ENCODE data around the gene NRG3.

The NRG3 gene

DNA sequence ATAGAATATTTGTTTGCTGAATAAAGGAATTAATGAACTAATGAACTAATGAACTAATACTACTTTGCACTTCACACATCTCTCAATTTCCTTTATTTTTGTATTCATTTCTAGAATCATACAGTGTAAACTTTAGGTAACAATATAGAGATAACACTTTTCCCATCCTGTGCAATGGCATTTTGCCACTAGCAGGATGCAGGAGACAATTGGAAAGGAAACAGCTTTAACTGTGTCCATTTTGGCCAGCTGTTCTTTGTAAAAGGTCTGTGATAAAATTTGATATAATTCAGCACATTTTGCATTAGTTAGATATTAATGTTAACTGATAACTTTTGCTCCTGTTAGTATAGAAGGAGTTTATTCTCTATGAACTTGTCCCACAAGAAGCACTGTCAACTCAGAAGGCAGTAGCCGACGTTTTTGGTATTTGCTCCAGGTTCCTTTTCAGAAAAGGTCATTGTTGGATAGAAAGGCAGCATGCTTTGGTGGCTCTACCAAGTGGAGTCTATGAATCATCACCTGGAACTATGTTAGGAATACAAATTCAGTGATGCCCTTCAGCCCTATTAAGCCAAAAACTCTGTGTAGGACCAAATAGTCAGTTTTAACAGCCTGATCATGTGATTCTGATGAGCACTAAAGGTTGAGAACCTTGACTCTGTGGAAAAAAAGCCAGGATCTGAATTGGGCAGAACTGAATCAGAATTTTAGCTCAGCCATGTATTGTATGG, 86.6 kb downstream of the NRG3 start:
- TF ChIP-seq, protein P1, sequence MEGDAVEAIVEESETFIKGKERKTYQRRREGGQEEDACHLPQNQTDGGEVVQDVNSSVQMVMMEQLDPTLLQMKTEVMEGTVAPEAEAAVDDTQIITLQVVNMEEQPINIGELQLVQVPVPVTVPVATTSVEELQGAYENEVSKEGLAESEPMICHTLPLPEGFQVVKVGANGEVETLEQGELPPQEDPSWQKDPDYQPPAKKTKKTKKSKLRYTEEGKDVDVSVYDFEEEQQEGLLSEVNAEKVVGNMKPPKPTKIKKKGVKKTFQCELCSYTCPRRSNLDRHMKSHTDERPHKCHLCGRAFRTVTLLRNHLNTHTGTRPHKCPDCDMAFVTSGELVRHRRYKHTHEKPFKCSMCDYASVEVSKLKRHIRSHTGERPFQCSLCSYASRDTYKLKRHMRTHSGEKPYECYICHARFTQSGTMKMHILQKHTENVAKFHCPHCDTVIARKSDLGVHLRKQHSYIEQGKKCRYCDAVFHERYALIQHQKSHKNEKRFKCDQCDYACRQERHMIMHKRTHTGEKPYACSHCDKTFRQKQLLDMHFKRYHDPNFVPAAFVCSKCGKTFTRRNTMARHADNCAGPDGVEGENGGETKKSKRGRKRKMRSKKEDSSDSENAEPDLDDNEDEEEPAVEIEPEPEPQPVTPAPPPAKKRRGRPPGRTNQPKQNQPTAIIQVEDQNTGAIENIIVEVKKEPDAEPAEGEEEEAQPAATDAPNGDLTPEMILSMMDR (IDR thresholded peaks at IDR 0.05), result no peak

DNA sequence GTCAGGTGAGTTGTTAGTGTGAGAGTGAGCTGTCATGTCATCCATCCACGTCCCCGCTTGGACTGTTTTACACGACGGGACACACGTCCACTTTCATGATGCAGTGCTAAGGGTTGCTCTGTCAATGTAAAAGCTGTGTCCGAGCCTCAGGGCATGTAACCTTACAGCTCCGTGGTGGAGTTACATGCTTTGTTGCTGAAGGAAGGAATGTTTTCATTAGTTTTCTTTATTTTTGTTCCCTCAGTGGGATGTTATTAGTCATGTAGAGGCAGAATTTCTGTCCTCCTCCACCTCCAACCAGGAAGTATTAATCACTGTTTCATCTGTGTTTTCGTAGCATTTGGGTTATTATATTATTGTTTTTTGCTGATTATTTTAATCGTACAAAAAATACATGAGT, 88.6 kb downstream of the NRG3 start:
- TF ChIP-seq, protein P1 (IDR thresholded peaks at IDR 0.05), result no peak

DNA sequence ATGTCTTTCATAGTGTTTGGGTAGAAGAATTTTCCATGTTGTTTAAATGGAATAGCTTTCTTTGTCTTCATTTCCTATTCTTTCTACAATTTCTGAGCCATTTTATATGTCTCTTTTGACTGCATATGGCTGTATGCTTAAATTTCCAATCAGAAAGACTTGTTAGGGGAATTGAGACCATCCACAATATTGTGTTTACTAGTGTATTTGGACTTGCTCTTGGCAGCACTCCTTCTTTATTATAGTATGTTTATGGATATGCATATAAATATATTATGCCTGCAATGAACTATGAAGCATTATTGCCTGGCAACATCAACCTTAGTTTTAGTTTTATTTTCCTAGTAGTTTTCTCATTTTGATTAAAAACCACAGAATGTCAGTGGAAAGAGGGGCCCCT, 92.7 kb downstream of the NRG3 start:
- TF ChIP-seq, protein P1 (IDR thresholded peaks at IDR 0.05), result no peak

DNA sequence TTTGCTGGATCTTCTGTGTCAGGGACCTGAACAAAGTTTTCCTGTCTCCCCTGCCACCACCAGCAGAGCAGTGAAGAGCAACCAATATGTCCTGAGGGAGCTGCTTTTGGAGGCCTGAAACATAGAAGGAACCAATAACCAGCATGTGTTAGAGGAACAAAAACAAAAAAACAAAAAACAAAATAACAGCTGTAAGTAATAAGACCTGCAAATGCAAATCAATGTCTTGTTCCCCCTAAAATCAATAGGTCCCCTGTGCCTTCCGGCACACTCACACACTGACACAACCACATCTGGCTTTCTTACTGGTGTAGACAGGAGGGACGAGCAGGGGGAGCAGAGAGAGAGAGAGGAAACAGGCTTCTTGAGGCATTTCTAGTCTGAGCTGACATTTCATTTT, 94.1 kb downstream of the NRG3 start:
- TF ChIP-seq, protein P1 (IDR thresholded peaks at IDR 0.05), result no peak

DNA sequence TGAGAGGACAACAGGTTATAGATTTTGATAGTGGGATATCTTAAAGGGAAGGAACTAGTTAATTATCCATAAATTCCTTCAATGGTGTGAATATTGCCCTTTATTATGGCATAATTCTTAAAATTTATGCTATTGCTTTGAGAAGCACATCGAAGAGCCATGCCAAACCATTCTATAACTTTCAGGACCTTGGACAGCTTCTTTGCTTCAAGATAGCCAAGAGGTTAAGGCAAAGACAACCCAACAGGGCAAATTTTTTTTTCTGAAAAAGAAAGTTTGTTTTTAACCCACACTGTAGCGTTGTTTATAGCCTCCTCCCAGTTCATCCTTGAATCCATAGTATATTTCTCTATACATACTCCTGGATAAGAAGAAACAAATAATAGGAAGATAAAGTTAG, 103.2 kb downstream of the NRG3 start:
- TF ChIP-seq, protein P1 (IDR thresholded peaks at IDR 0.05), result no peak

DNA sequence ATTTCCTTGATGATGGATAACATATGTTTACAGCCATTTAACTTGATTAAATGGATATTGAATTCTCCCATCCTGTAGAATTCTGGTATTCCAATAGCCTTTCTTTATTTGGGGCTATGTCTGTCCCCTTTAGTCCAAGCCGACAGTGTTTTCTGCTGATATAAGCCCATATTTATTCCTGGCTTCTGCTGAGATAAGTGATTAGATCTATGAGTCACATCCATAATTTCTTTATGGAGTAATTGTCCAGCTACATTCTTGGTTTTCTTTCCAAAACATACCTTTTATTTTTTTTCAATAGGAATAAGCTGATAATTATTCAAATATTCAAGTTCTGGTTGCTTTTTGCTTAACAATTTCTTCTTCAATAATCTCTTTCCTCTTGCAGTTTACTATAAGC, 106.7 kb downstream of the NRG3 start:
- TF ChIP-seq, protein P1 (IDR thresholded peaks at IDR 0.05), result no peak

DNA sequence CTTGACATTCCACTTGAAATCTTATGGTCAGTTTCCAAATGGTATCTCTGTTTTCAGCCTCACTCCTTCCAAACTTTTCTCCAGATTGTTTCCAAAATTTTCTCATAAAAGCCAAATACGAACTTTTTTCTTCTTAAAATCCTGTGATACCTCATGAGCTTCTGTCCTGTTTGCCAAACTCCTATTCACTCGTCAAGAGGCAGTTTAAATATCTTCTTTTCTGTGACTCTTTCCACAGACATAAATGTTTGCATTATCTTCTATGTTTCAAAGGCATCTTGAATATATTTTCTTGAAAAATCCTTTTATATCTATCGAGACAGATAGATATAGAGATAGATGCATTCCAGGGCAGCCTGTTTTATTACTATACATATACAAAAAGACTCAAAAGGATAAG, 109.4 kb downstream of the NRG3 start:
- TF ChIP-seq, protein P1 (IDR thresholded peaks at IDR 0.05), result no peak

DNA sequence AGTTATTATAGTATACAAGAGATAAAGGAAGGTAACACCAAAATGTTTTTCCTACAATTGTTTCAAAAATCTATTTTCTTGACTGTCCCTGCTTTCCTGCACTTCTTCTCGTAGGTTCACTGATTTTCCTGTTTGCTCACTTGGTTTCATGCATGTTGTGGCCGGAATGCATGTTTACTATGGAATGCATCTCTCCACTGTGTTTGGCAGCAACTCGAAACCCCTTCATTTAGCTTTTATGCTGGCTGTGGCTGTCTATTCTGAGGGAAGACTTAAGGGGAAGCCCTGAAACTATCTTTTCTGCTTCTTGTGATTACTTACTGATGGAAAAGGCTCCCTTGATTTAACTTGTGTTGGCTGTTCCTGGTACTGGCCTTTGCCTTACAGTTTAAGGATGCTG, 120.3 kb downstream of the NRG3 start:
- TF ChIP-seq, protein P1 (IDR thresholded peaks at IDR 0.05), result no peak

Measured in LNCAP (cell line).